NT2/D1 (cell line): ENCODE results near the gene CABP4.

ENCODE experiments used
- DNase-seq: peaks from one replicate; pipeline ENCODE4 v3.0.0-alpha.2; 2011; ENCODE audit warnings: low read depth, low spot score
- H3K27me3 ChIP-seq: 2 replicates; pipeline ENCODE4 v1.6.0; 2011; ENCODE audit warnings: mild to moderate bottlenecking; ENCODE audit not compliant: insufficient read length, insufficient read depth
- H3K36me3 ChIP-seq: 2 replicates; pipeline ENCODE4 v1.6.1; 2011; ENCODE audit warnings: mild to moderate bottlenecking, low read length, mixed read lengths; ENCODE audit not compliant: insufficient read depth, insufficient read length
- H3K4me1 ChIP-seq: 2 replicates; pipeline ENCODE4 v1.5.1; 2011; ENCODE audit not compliant: insufficient read depth, insufficient read length
- H3K4me3 ChIP-seq: 2 replicates; pipeline ENCODE4 v1.5.1; 2011; ENCODE audit warnings: low read depth; ENCODE audit not compliant: insufficient read length
- H3K9ac ChIP-seq: 2 replicates; pipeline ENCODE4 v1.6.0; 2011; ENCODE audit warnings: low read depth; ENCODE audit not compliant: insufficient read length
- H3K9me3 ChIP-seq: 2 replicates; pipeline ENCODE4 v1.5.1; 2011; ENCODE audit warnings: mild to moderate bottlenecking, low read length; ENCODE audit not compliant: insufficient read depth
- SUZ12 ChIP-seq: IDR thresholded peaks from 2 replicates; pipeline ENCODE4 v1.6.1; 2011; ENCODE audit not compliant: insufficient read length, insufficient read depth; ENCODE audit errors: extremely low read depth
- YY1 ChIP-seq: IDR thresholded peaks from 2 replicates; pipeline ENCODE4 v1.6.1; 2011; ENCODE audit not compliant: insufficient read length, insufficient read depth
- ZNF274 ChIP-seq: IDR thresholded peaks from 2 replicates; pipeline ENCODE4 v1.6.1; 2011; ENCODE audit warnings: mild to moderate bottlenecking, low read depth, low read length

CABP4 gene

GRCh38 chr11:67409781-67410368, 45.3 kb upstream of the CABP4 start:
- no peak for TF ChIP-seq ZNF274
- TF ChIP-seq YY1: no peak
- TF ChIP-seq SUZ12: no peak
- Histone ChIP-seq H3K9ac (no peak overlapping the region), H3K36me3 (no peaks in the 10 kb centered on the region), H3K27me3 (peaks cover 56% of the 10 kb centered on the region), H3K9me3 (no peaks in the 10 kb centered on the region), H3K4me1 (peaks cover 50% of the 10 kb centered on the region), H3K4me3 (no peak overlapping the region)
- DNase-seq: no peak

DNA sequence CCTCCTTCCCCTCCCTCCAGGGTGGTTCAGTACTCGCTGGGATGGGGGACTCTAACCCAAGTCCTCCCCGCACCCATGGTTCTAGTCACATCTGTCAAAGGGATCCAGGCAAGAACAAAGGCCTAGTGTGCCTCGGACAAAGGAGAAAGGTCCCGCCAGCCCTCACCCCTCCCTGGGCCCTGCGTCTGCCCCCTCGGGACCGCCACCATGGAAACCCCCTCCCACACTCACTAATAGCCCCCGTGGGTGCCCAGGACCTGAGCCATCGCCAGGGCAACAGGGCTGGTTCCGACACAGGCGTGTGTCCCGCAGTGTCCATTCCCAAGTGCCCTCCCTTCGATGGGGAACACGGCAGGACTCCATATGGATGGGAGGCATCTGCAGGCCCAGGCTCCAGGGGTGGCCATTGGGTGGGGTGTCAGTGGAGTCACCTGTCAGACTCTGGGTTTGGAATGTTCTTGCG, 44.8 kb upstream of the CABP4 start:
- Histone ChIP-seq H3K4me3 (no peak overlapping the region), H3K4me1 (peaks cover 54% of the 10 kb centered on the region), H3K27me3 (peaks cover 56% of the 10 kb centered on the region), H3K9me3 (no peaks in the 10 kb centered on the region), H3K9ac (no peak overlapping the region), H3K36me3 (no peaks in the 10 kb centered on the region)
- DNase-seq: no peak
- TF ChIP-seq SUZ12: no peak

DNA sequence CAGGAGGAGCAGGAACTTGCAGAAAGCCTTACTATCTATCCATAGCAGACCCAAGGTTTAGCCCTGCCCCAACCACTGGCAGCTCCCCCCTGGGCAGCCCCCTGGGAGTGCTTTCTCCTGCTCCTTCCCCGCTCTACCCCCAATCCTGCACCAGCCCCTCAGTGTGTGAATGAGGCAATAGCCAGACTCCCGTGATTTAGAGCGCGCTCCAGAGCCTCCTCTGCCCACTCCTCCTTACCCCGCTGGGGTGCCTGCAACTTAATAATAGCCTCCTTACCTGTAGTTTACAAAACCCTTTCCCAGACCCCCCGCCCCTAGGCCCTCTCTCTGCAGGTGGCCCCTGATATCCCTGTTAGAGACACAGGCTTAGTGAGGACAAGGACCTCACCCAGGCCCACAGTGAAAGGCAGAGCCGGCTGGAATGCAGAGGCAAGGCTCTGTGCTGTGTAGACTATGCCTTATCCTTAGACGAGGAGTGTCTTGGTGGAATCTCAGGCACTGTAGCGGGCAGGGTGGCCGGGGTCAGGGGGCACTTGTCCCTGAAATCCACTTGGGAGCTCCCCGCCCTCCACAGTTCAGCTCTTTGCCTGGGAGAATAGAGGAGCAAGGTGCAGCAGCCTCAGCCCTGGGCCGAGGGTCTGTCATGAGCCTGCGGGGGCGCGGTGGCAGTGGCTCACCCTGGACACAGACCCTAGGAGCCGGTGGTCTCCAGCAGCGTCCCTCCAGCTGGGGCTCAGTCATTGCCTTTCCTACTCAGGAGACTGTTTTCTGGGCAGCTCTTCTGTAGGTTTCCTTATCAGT, 44.0 kb upstream of the CABP4 start:
- H3K27me3 ChIP-seq: peaks cover 51% of the 10 kb centered on the region
- H3K9ac ChIP-seq: peak overlapping the region; percentile 4
- H3K4me3 ChIP-seq: no peak overlapping the region
- H3K4me1 ChIP-seq: peaks cover 58% of the 10 kb centered on the region
- H3K9me3 ChIP-seq: no peaks in the 10 kb centered on the region
- TF ChIP-seq ZNF274: no peak
- no peak for DNase-seq
- H3K36me3 ChIP-seq: no peaks in the 10 kb centered on the region

GRCh38 chr11:67411785-67412152, 43.4 kb upstream of the CABP4 start:
- Histone ChIP-seq H3K4me1 (peaks cover 64% of the 10 kb centered on the region), H3K4me3 (no peak overlapping the region), H3K27me3 (peaks cover 50% of the 10 kb centered on the region), H3K36me3 (no peaks in the 10 kb centered on the region), H3K9ac (peak overlapping the region; percentile 4), H3K9me3 (no peaks in the 10 kb centered on the region)
- no peak for DNase-seq
- TF ChIP-seq SUZ12: no peak

- Histone ChIP-seq H3K36me3 (no peaks in the 10 kb centered on the region), H3K27me3 (peaks cover 41% of the 10 kb centered on the region), H3K4me1 (peaks cover 62% of the 10 kb centered on the region), H3K9ac (peak overlapping the region; percentile 51), H3K9me3 (no peaks in the 10 kb centered on the region), H3K4me3 (no peak overlapping the region)
- no peak for TF ChIP-seq YY1
- no peak for TF ChIP-seq ZNF274
- TF ChIP-seq SUZ12: no peak
- DNase-seq: no peak
Measured at GRCh38 chr11:67412495-67413179, 42.5 kb upstream of the CABP4 start.

GRCh38 chr11:67413266-67413849, 41.8 kb upstream of the CABP4 start:
- H3K9ac ChIP-seq: peak overlapping the region; percentile 51

More at GRCh38 chr11:67413266-67413849, 41.8 kb upstream of the CABP4 start:
- Histone ChIP-seq H3K4me3 (no peak overlapping the region), H3K36me3 (no peaks in the 10 kb centered on the region), H3K9me3 (no peaks in the 10 kb centered on the region), H3K4me1 (peaks cover 64% of the 10 kb centered on the region), H3K27me3 (peaks cover 34% of the 10 kb centered on the region)
- TF ChIP-seq YY1: no peak
- TF ChIP-seq ZNF274: no peak
- no peak for TF ChIP-seq SUZ12
- no peak for DNase-seq
